Measurements from ENCODE around the gene TYW5. TPM values are rescaled to one million over a fixed set of nuclear protein-coding genes. Genes with fewer than 3 reads are reported as not detected.

TYW5 gene
- total and polyA plus RNA-seq, 4 donors, result 3.3 to 18.8 (median 4.9) TPM

GRCh38 chr2:199902486-199903110 lies 52.7 kb downstream of the TYW5 start:
- Histone ChIP-seq H3K36me3 (ENCODE audit: control insufficient read depth in 4 of 4, insufficient read depth in 4 of 4, low read length in 4 of 4) (no peaks in the 10 kb centered on the region), H3K4me1 (ENCODE audit: control insufficient read depth in 5 of 5, insufficient read depth in 5 of 5, low read length in 5 of 5) (no peaks in the 10 kb centered on the region), H3K9me3 (ENCODE audit: control insufficient read depth in 4 of 4, insufficient read depth in 3 of 4, low read length in 3 of 4) (no peaks in the 10 kb centered on the region), H3K27me3 (ENCODE audit: control insufficient read depth in 3 of 3, insufficient read depth in 3 of 3, low read length in 2 of 3) (no peaks in the 10 kb centered on the region), H3K9ac (ENCODE audit: insufficient read depth in 1 of 2, low read length in 2 of 2) (no peak overlapping the region), H3K27ac (ENCODE audit: low read depth in 1 of 2, low read length in 1 of 2) (no peak overlapping the region), H3K4me3 (no peak overlapping the region)
- ATAC-seq (ENCODE audit: insufficient read depth, low FRiP score), result no peak
- 77 to 87% methylated on average over 4 of the region's 4 CpGs for WGBS, 2 donors
- no peak for DNase-seq
- TF ChIP-seq CTCF (IDR thresholded peaks at IDR 0.05; ENCODE audit: control extremely low read depth, extremely low read depth), result no peak

- Histone ChIP-seq H3K27ac (ENCODE audit: low read depth in 1 of 2, low read length in 1 of 2) (no peak overlapping the region), H3K4me1 (ENCODE audit: control insufficient read depth in 5 of 5, insufficient read depth in 5 of 5, low read length in 5 of 5) (no peaks in the 10 kb centered on the region), H3K36me3 (ENCODE audit: control insufficient read depth in 4 of 4, insufficient read depth in 4 of 4, low read length in 4 of 4) (no peaks in the 10 kb centered on the region), H3K27me3 (ENCODE audit: control insufficient read depth in 3 of 3, insufficient read depth in 3 of 3, low read length in 2 of 3) (no peaks in the 10 kb centered on the region), H3K9me3 (ENCODE audit: control insufficient read depth in 4 of 4, insufficient read depth in 3 of 4, low read length in 3 of 4) (no peaks in the 10 kb centered on the region), H3K4me3 (no peak overlapping the region), H3K9ac (ENCODE audit: insufficient read depth in 1 of 2, low read length in 2 of 2) (no peak overlapping the region)
- DNase-seq (no peak), ATAC-seq (ENCODE audit: insufficient read depth, low FRiP score) (no peak)
- no peak for TF ChIP-seq CTCF (IDR thresholded peaks at IDR 0.05; ENCODE audit: control extremely low read depth, extremely low read depth)
- WGBS, 2 donors, result 89 to 93% methylated on average over 4 of the region's 4 CpGs
Observed at GRCh38 chr2:199901942-199902341, 53.3 kb downstream of the TYW5 start.

GRCh38 chr2:199896617-199897016 lies 58.7 kb downstream of the TYW5 start:
- no peak overlapping the region for H3K4me3 ChIP-seq
- no peaks in the 10 kb centered on the region for H3K36me3 ChIP-seq (ENCODE audit: control insufficient read depth in 4 of 4, insufficient read depth in 4 of 4, low read length in 4 of 4)
- H3K9ac ChIP-seq (ENCODE audit: insufficient read depth in 1 of 2, low read length in 2 of 2), result no peak overlapping the region
- H3K27ac ChIP-seq (ENCODE audit: low read depth in 1 of 2, low read length in 1 of 2), result no peak overlapping the region
- TF ChIP-seq CTCF (IDR thresholded peaks at IDR 0.05; ENCODE audit: control extremely low read depth, extremely low read depth), result no peak
- 80 to 91% methylated on average over 2 of the region's 2 CpGs for WGBS, 2 donors
- no peaks in the 10 kb centered on the region for H3K27me3 ChIP-seq (ENCODE audit: control insufficient read depth in 3 of 3, insufficient read depth in 3 of 3, low read length in 2 of 3)
- H3K9me3 ChIP-seq (ENCODE audit: control insufficient read depth in 4 of 4, insufficient read depth in 3 of 4, low read length in 3 of 4), result no peaks in the 10 kb centered on the region
- ATAC-seq (ENCODE audit: insufficient read depth, low FRiP score), result no peak
- no peaks in the 10 kb centered on the region for H3K4me1 ChIP-seq (ENCODE audit: control insufficient read depth in 5 of 5, insufficient read depth in 5 of 5, low read length in 5 of 5)
- DNase-seq, result no peak

GRCh38 chr2:199895406-199895805 lies 59.9 kb downstream of the TYW5 start:
- no peak overlapping the region for H3K4me3 ChIP-seq
- no peaks in the 10 kb centered on the region for H3K9me3 ChIP-seq (ENCODE audit: control insufficient read depth in 4 of 4, insufficient read depth in 3 of 4, low read length in 3 of 4)
- DNase-seq (no peak), ATAC-seq (ENCODE audit: insufficient read depth, low FRiP score) (no peak)
- H3K4me1 ChIP-seq (ENCODE audit: control insufficient read depth in 5 of 5, insufficient read depth in 5 of 5, low read length in 5 of 5), result no peaks in the 10 kb centered on the region
- H3K27ac ChIP-seq (ENCODE audit: low read depth in 1 of 2, low read length in 1 of 2), result no peak overlapping the region
- WGBS, 2 donors, result 79 to 87% methylated on average over 3 of the region's 3 CpGs
- H3K27me3 ChIP-seq (ENCODE audit: control insufficient read depth in 3 of 3, insufficient read depth in 3 of 3, low read length in 2 of 3), result no peaks in the 10 kb centered on the region
- no peak for TF ChIP-seq CTCF (IDR thresholded peaks at IDR 0.05; ENCODE audit: control extremely low read depth, extremely low read depth)
- no peaks in the 10 kb centered on the region for H3K36me3 ChIP-seq (ENCODE audit: control insufficient read depth in 4 of 4, insufficient read depth in 4 of 4, low read length in 4 of 4)
- no peak overlapping the region for H3K9ac ChIP-seq (ENCODE audit: insufficient read depth in 1 of 2, low read length in 2 of 2)

Data from lung (tissue), 12 donors.